Glomerular visceral epithelial cell (primary cell): ENCODE data around the gene BCAS4.
"Not testable (repeated sequence)": the region's sequence is repeated elsewhere in the genome, so short reads cannot be mapped to it uniquely, and the experiment has no call there.

ENCODE experiments used
- DNase-seq: peaks from one replicate; pipeline ENCODE4 v3.0.0-alpha.2; 2016; ENCODE audit errors: extremely low spot score

Gene BCAS4

GRCh38 chr20:50771419-50772080 is 23.3 kb upstream of the BCAS4 start:
- peak; percentile 67 for DNase-seq

- no peak for DNase-seq
These were observed 22.3 kb upstream of the BCAS4 start for GRCh38 chr20:50772420-50773185.

GRCh38 chr20:50774515-50774914 is 20.3 kb upstream of the BCAS4 start:
- DNase-seq: no peak

- DNase-seq: no peak
These were observed 18.6 kb upstream of the BCAS4 start for GRCh38 chr20:50776122-50776817.

GRCh38 chr20:50777373-50777772 is 17.5 kb upstream of the BCAS4 start:
- DNase-seq: no peak

GRCh38 chr20:50778994-50779393 is 15.9 kb upstream of the BCAS4 start:
- DNase-seq: not testable (repeated sequence)

GRCh38 chr20:50783390-50783789 is 11.5 kb upstream of the BCAS4 start:
- DNase-seq: no peak

- DNase-seq: no peak
These were observed 11.0 kb upstream of the BCAS4 start for GRCh38 chr20:50783903-50784302.

- no peak for DNase-seq
These were observed 10.4 kb upstream of the BCAS4 start for GRCh38 chr20:50784464-50784863.

GRCh38 chr20:50786703-50787102 is 8.2 kb upstream of the BCAS4 start:
- no peak for DNase-seq

- no peak for DNase-seq
These were observed 7.7 kb upstream of the BCAS4 start for GRCh38 chr20:50787181-50787580.

GRCh38 chr20:50788045-50788991 is 6.5 kb upstream of the BCAS4 start:
- DNase-seq: peak; percentile 64

GRCh38 chr20:50789968-50790650 is 4.8 kb upstream of the BCAS4 start:
- DNase-seq: no peak

- peak; percentile 96 for DNase-seq
These were observed 4.1 kb upstream of the BCAS4 start for GRCh38 chr20:50790651-50791277.

GRCh38 chr20:50792708-50793574 is 1.9 kb upstream of the BCAS4 start:
- DNase-seq: no peak

GRCh38 chr20:50793575-50794016 is 1.3 kb upstream of the BCAS4 start:
- not testable (repeated sequence) for DNase-seq

GRCh38 chr20:50794181-50794845 is 548 bp upstream of the BCAS4 start:
- no peak for DNase-seq

- DNase-seq: no peak
These were observed 2.3 kb downstream of the BCAS4 start for GRCh38 chr20:50797142-50797541.

- DNase-seq: no peak
These were observed 3.8 kb downstream of the BCAS4 start for GRCh38 chr20:50798650-50799049.
